ENCODE measurements around the gene ZSCAN5B. TPM values are rescaled to one million over a fixed set of nuclear protein-coding genes. Genes with fewer than 3 reads are reported as not detected.

ZSCAN5B gene
- total RNA-seq, 2 experiments from 2014 or later, result not detected

GRCh38 chr19:56148096-56148495 lies 49.5 kb downstream of the ZSCAN5B start:
- POLR2A ChIA-PET, result no interaction called here

DNA sequence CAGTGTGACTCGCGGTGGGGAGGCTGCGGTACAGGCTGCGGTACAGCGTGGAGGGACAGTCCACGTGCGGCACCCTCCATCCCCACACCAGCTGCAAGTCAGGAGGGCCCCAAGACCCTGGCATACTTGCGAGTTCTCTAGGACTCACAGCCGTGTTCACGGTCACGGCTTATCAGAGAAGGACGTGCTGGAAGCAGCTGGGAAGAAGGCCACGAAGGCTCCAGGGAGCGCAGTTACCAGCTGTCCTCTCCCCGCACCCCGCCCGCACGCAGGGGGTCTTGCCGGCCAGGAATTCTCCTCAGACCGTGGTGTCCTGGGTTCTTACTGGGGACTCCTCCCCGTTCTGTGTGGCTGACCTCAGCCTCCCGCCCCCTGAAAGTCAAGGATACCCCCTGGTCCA lies 50.3 kb downstream of the ZSCAN5B start:
- ChIA-PET CTCF (interaction anchor here (2.0 kb wide), 1 partner anchor 70 kb away, joined by 4 read pairs; no protein-coding TSS in a partner anchor), POLR2A (no interaction called here)

More at GRCh38 chr19:56148096-56148495, 49.5 kb downstream of the ZSCAN5B start:
- CTCF ChIA-PET, result interaction anchor here (2.0 kb wide), 1 partner anchor 71 kb away, joined by 4 read pairs; no protein-coding TSS in a partner anchor

DNA sequence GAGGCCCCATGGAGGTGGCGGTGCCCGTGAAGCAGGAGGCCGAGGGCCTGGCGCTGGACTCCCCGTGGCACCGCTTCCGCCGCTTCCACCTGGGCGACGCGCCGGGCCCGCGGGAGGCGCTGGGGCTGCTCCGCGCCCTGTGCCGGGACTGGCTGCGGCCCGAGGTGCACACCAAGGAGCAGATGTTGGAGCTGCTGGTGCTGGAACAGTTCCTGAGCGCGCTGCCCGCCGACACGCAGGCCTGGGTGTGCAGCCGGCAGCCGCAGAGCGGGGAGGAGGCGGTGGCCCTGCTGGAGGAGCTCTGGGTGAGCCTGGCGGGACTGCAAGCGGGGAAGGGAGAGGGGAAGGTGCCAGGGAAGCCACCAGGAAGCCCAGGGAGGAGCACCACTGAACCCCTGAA lies 50.7 kb downstream of the ZSCAN5B start:
- CTCF ChIA-PET, result no interaction called here
- POLR2A ChIA-PET, result no interaction called here

- ChIA-PET CTCF (interaction anchor here (0.8 kb wide), 1 partner anchor 31 kb away, joined by 3 read pairs; no protein-coding TSS in a partner anchor), POLR2A (interaction anchor here (1.2 kb wide), 1 partner anchor 10 kb away, joined by 3 read pairs; no protein-coding TSS in a partner anchor)
Observed at GRCh38 chr19:56145698-56146097, 51.9 kb downstream of the ZSCAN5B start.

DNA sequence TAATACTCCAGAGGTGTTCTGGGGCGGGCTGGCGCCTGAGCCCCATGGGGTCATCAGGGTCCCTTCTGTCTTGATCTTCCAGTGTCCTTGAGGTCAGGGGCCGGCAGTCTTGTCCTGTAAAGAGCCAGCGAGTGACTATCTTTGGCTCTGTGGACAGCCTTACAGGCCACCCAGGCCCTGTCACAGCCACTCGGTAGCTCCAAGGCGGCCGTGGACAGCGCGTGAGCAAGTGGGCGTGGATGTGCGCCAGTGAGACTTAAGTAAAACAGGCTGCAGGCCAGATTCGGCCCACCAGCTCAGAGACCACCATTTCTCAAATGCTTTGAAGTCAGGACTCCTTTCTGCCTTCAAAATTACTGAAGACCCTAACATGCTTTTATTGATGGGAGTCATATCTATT lies 52.8 kb downstream of the ZSCAN5B start:
- ChIA-PET POLR2A (interaction anchor here (1.2 kb wide), 1 partner anchor 9 kb away, joined by 3 read pairs; no protein-coding TSS in a partner anchor), CTCF (no interaction called here)

- ChIA-PET CTCF (no interaction called here), POLR2A (no interaction called here)
Observed at GRCh38 chr19:56144376-56144775, 53.2 kb downstream of the ZSCAN5B start.

DNA sequence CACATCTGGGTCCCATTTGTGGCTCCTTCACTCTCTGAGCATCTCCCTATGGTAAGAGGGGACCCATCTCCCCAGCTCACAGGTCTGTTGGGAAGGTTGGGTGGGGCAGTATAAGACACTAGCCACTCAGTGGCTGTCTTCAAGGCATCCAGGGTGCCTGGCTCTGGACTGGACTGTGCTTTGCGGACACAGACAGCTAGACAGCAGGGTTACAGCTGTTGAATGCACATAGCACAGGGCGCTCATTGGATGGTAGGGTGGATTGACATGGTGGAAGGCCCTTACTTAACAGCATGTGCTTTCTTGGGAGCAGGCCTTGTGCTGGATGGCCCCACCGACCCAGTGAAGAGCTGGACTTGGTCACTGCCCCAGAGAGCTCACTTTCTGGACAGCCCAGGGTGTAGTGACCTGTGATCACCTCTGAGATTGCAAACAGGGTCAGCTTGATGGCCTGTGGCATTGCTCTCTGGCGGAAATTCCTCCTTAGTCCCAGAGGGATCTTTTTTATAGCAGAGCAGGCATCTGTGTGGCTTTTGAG lies 54.6 kb downstream of the ZSCAN5B start:
- CTCF ChIA-PET, result interaction anchor here (2.8 kb wide), 1 partner anchor 167 kb away, joined by 6 read pairs; no protein-coding TSS in a partner anchor
- POLR2A ChIA-PET, result no interaction called here

DNA sequence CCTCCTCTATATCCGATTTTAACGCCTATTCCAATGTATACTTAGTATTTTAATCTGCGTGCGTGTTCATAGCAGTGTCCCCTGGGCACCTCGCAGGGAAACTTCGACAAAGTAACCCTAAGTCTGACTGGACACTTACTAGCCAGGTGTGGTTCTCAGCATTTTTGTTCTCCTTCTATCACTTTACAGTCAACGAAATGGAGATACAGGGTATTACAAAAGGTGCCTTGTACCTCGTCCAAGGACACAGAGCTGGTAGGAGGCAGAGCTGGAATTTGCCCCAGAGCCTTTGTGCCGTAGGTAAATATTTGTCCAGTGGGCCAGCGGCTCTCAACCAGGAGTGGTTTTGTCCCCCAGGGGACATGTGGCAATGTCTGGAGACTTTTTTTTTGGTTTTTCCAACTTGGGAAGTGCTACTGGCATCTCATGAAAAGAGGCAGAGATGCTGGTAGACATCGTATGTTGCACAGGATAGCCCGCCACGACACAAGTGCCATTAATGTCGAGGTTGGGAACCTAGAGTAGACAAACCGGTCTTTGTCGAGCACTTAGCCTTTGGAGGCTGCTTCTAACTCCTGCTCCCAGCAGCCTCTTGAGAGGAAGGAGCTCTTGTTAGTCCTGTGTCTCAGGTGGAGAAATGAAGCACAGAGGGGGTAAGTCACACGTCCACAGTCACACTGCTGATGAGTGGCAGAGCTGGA lies 55.3 kb downstream of the ZSCAN5B start:
- ChIA-PET CTCF (interaction anchor here (0.6 to 2.8 kb wide), 3 partner anchors 29 to 167 kb away, joined by 3 to 6 read pairs (median 3); no protein-coding TSS in a partner anchor), POLR2A (interaction anchor here (0.6 kb wide), 1 partner anchor 205 kb away, joined by 3 read pairs; no protein-coding TSS in a partner anchor)

DNA sequence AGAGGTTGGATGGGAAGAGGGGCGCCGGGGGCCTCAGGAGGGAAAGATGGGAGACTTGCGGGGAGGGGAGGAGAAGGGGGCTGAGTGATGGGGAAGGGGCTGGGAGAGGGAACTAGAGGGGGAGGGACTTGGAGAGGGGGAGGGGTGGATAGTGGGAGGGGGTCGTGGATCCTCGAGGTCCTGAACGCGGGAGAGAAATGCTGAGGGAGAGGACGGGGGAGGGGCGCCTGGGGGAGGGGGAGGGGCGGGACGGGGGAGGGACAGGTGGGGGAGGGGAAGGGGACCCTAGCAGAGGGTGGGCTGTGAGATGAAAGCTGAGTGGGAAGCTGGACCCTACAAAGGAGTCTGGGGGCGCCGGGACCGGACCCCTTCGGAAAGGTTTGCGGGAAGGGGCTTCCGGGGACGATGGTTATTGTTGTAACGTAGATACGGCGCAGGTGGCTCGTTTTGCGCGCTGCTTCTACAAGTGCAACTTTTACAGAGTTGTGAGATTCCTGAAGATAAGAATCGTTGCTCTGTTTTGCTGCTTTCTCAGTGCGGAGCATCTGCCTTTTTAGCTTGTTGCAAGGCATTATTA lies 56.1 kb downstream of the ZSCAN5B start:
- CTCF ChIA-PET, result interaction anchor here (1.0 to 2.8 kb wide), 2 partner anchors 30 to 168 kb away, joined by 3 to 6 read pairs; no protein-coding TSS in a partner anchor

DNA sequence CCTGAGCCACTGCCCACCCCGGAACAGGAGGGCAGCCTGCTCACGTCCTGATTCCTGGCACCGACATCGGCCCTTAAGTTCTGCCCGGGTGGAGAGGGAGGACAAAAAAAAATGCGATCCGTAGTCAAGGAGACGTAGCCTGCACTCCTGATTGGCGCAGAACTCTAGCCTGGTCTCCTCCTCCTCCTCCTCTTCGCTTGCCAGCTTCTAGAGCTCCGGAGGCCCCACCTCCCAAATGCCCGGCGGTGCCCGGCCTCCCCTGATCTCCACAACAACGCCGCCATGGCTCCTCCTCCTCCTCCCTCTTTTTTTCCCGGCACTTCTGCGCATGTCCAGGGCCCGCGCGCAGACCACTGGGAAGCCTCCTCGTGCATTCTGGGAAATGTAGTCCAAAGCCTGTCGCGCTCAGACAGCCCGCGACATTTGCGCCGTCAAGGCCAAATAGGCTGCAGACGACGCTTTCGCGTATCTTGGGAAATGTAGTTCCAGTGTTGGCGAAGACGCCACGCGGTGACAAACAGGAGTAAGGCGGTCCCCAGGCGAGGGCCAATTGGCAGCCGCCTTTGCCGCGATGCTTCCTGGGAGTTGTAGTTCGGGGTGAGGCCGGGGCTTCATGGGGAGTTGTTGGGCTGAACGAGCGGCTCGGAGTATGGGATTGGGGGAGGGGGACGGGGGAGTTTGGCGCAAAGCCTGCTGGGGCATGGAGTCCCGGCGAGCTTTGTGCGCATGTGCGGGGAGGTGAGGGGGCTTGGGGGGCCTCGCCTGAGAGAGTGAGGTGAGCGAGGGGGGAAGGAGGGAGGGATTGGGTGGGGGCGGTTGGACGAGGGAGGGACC lies 56.8 kb downstream of the ZSCAN5B start, which contains the start of gene ZNF444:
ZNF444 (plus strand) TSS at position 705 of the 834 bp plus-strand sequence. CDS start 5,625 bp downstream, outside the sequence.
- CTCF ChIA-PET, result interaction anchor here (2.8 kb wide), 1 partner anchor 169 kb away, joined by 6 read pairs; no protein-coding TSS in a partner anchor
- POLR2A ChIA-PET, result interaction anchor here (0.5 to 1.5 kb wide), 5 partner anchors 19 to 1671 kb away, joined by 3 to 11 read pairs (median 4); partner anchors contain the start of genes ZNF787 and ZSCAN5A

More for the DNA sequence above, 56.1 kb downstream of the ZSCAN5B start:
- POLR2A ChIA-PET, result interaction anchor here (0.6 to 1.5 kb wide), 3 partner anchors 20 to 206 kb away, joined by 3 to 11 read pairs (median 4); partner anchors contain the start of genes ZNF787 and ZSCAN5A

GRCh38 chr19:56139847-56140582 lies 57.6 kb downstream of the ZSCAN5B start:
- CTCF ChIA-PET, result interaction anchor here (2.8 kb wide), 1 partner anchor 170 kb away, joined by 6 read pairs; no protein-coding TSS in a partner anchor
- POLR2A ChIA-PET, result interaction anchor here (1.5 kb wide), 1 partner anchor 19 kb away, joined by 11 read pairs; the partner anchor contains the start of gene ZNF787

Other genes with a start within 250 kb of the ZSCAN5B start
- not detected for gene NLRP8, start 250.0 kb downstream of the ZSCAN5B start, total RNA-seq
- gene NLRP5, start 211.0 kb downstream of the ZSCAN5B start, total RNA-seq, result not detected
- 10 to 100 TPM; 30.9 to 33.4 TPM for gene ZNF787, start 76.5 kb downstream of the ZSCAN5B start, total RNA-seq
- 10 to 100 TPM; 28.9 to 29.3 TPM for gene ZNF444, start 56.5 kb downstream of the ZSCAN5B start, total RNA-seq
- gene GALP, start 21.8 kb downstream of the ZSCAN5B start, total RNA-seq, result not detected
- gene ZSCAN5C, start 4.5 kb upstream of the ZSCAN5B start, total RNA-seq, result not detected
- under 1 TPM; 0.42 to 0.72 TPM for gene EDDM13, start 75.0 kb upstream of the ZSCAN5B start, total RNA-seq
- 10 to 100 TPM; 10.3 to 11.7 TPM for gene ZSCAN5A, start 117.1 kb upstream of the ZSCAN5B start, total RNA-seq
- gene ZNF582, start 195.8 kb upstream of the ZSCAN5B start, total RNA-seq, result 1 to 10 TPM; 2.1 to 2.9 TPM
- 1 to 10 TPM; 3.7 to 3.9 TPM for gene ZNF583, start 206.5 kb upstream of the ZSCAN5B start, total RNA-seq

All from activated CD8-positive, alpha-beta memory T cell treated with anti-CD3 and anti-CD28 coated beads for 36 hours (primary cell).